Activated CD4-positive, CD25-positive, alpha-beta regulatory T cell treated with anti-CD3 and anti-CD28 coated beads, Interleukin-2, amount 50 U/mL, for 72 hours (primary cell): Measurements from ENCODE around the gene JMJD7.

Experiments
- DNase-seq: peaks from one replicate; pipeline ENCODE4 v3.0.0; 2021

The JMJD7 gene

DNA sequence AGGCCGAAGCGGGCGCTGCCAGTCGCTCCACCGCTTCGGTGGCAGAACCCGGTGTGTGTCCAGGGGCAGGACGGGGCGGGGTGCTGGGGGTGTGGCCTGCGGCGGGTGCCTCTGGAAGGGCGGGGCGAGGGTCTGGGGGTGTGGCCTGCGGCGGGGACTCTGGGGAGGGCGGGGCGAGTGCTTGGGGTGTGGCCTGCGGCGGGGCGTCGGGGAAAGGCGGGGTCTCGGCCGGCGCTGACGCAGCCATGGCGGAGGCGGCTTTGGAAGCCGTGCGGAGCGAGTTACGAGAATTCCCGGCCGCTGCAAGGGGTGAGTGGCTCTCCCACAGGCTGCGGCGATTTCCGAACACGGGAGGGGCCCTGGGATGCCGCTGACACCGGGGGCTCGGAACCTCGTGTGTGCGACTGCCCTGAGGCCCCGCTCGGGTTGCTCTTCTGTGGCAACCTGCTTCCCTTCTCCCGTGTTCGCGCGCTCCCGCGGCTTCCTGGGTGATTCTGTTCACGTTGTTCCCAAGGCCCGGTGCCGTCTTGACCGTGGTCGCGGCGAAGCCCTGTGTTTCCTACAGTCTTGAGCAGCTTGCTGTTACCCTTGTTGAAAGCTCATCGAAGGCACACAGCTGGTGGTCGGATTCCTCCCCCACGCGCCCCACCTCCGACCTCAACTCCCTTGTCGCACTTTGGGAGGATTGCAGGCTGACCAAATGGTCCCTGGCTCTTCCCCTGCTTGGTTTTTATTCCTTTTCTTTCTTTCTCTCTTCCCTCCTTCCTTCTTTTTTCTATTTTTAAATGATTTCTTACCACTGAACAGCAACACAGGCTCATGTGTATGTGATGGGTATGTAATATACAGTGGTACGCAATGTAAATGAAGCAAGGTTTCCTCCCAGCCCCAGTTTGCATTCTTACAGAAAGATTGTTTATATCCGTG lies at the start of gene JMJD7:
JMJD7 (plus strand) TSS at position 213 of the 927 bp plus-strand sequence; CDS start at position 246, 33 bp downstream.
- DNase-seq: peak; percentile 98

DNA sequence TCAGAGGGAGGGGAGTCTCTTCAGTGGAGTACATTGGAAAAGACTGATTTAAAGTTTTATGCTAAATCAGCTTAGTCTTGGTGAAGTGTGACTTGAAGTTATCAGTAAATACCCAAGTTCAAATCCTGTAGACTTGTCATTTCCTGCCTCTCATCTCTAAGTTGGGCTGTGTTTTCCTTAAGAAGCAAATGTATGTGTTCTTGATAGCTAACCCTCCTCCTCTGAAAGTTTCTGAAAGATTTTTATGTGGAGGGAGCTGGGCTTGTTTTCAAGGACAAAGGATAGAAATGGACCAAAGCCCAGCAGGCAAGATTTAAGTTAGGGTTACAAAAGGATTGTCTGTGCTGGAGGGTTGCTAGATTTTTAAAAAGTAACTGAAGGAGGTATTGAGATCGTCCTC lies 49.4 kb upstream of the JMJD7 start:
- DNase-seq: no peak

- no peak for DNase-seq
These were observed 48.2 kb upstream of the JMJD7 start for GRCh38 chr15:41779662-41780157.

GRCh38 chr15:41780266-41780665 lies 47.6 kb upstream of the JMJD7 start:
- no peak for DNase-seq

DNA sequence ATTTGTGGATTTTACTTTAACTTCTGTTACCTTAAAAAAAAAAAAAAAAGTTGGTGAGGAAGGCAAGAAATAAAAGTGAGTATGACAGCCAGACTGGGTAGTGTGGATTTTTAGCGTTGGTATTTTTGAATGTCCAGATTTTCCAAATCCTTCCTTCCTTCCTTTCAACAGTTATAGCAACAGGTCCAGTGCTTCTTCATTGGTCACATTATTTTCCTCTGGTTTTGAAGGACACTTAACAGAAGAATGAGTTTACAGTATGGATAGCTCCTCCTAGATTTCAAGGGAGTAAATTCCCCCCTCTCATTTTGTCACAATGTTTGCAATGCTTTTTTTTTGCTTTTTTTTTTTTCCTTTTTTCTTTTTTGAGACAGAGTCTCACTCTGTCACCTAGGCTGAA lies 47.2 kb upstream of the JMJD7 start:
- DNase-seq: no peak

- DNase-seq: no peak
These were observed 45.3 kb upstream of the JMJD7 start for GRCh38 chr15:41782371-41783282.

DNA sequence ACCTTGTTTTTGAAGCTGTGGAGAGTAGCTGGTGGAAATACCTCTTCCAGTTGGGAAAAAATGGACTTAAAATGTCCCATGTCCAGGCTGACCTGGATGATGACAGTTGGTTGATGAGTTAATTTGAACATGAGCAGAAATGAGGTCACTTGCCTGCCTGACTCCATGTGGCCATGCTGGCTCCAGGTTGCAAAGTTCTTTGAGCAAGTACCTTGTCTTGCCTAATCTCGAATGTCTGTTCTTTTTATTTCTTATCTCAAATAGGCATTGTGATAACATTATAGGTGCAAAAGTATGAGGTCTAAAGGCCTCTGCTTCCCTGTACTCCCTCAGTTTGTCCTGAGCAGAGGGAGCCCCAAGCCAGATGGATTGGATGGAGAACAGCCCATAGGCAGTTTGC lies 44.6 kb upstream of the JMJD7 start:
- no peak for DNase-seq

GRCh38 chr15:41788262-41788661 lies 39.6 kb upstream of the JMJD7 start:
- DNase-seq: no peak

GRCh38 chr15:41789236-41789635 lies 38.7 kb upstream of the JMJD7 start:
- DNase-seq: no peak

- DNase-seq: no peak
These were observed 38.2 kb upstream of the JMJD7 start for GRCh38 chr15:41789662-41790061.

DNA sequence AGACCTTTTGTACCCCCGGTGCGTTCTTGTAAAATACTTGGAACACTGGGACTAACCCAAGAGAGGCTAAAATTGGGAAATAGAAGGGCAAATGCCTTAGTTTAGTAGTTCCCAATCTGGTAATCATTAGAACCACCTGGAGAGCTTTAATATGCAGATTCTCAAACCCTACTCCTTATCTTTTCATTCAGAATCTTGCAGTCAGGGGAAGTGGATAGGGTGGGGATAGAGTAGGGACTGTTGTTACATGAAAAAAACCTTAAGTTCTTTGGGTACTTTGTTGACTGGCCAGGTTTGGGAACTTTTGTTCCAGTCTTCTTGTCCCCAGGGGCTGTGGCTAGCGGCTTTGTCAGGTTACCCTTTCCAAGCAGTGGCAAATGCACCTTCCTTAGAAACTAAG lies 37.7 kb upstream of the JMJD7 start:
- no peak for DNase-seq

GRCh38 chr15:41790756-41791546 lies 36.9 kb upstream of the JMJD7 start:
- DNase-seq: no peak

DNA sequence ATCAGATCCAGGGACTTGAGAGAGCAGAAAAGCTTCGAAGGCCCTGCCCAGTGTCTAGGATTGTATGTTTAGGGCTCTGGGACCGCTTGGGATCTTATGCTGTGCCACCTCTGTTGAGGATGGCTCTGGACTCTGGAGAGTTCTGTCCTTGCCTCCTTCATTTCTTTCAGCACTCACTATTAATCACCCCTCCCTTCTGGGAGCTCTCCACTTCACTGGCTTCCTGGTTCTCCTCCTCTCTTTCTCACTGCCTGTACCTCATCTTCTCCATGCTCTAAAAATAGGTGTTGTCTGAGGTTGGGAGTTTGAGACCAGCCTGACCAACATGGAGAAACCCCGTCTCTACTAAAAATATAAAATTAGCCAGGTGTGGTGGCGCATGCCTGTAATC lies 36.4 kb upstream of the JMJD7 start:
- no peak for DNase-seq

GRCh38 chr15:41792000-41792637 lies 35.8 kb upstream of the JMJD7 start:
- no peak for DNase-seq

GRCh38 chr15:41794081-41794480 lies 33.8 kb upstream of the JMJD7 start:
- DNase-seq: no peak

DNA sequence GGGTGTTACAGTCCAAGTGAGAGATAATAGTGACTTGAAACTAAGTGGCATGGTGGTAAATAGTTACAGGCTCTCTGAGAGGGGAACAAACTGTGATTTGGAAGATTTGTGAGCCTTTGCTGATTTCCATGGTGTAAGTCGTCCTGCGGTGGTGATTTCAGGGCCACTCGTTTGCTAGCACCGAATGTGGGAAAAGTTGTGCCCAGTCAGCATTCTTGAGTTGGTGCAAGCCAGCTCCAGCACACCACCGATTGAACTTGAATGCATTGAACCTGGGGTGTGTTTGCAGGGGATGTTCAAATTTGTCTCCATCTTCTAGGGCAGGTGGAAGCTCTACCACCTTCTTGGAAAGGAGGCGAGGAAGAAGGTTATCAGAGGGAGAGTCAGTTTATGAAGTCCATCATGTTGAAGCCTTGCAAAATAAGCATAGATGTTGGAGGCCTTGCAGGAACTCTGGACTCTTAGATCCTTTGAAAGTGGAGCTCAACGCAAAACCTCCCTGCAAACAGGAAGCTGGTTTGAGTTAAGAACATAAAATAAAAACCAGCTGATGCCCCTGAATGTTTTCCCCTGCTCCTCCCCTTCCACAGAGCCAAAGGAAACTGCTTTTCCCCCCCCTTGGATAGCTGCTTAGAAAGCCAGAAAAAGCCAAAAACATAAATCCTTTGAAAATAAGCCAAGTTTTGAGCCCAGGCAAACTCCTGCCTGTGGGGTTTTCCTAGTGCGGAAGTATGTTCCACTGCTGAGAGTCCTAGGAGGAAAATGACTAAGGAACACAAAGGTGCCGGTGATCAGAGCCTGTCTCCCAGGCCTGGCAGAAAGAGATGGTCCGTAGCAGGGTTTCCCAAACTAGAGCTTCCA lies 31.7 kb upstream of the JMJD7 start:
- DNase-seq: no peak

DNA sequence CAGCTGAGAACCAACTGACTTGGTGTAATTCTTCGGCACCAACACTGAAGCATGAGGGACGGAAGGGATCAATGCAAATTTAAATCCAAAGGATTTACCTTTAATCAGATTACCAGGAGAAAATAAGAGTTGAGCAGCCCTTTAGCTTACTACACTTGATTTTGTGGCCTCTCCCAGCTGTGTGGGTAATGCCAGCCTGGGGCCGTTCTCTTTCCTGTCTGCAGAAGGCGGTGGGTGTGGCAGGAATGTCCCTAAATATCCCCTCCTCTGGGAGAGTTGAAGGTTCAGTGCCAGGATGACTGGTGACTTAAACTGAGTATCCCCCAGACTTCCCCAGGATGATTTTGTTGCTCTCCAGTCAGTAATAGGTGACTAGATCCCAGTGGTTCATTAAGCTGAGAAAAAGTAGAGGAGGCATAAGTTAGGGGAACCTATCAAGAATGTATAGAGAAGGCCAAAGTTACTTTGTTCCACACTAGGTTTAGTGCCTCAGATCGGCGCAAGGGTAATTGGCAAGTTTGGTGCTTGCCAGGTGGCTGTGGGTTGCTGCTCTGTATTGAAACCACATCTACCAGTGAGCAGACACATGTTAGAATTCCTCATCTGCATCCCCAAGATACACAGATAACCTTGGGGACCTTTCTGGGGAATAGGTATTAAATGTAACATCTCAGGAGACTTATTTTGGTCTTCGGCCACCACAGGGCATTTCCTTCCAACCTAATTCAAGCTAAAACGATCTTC lies 30.5 kb upstream of the JMJD7 start:
- no peak for DNase-seq

DNA sequence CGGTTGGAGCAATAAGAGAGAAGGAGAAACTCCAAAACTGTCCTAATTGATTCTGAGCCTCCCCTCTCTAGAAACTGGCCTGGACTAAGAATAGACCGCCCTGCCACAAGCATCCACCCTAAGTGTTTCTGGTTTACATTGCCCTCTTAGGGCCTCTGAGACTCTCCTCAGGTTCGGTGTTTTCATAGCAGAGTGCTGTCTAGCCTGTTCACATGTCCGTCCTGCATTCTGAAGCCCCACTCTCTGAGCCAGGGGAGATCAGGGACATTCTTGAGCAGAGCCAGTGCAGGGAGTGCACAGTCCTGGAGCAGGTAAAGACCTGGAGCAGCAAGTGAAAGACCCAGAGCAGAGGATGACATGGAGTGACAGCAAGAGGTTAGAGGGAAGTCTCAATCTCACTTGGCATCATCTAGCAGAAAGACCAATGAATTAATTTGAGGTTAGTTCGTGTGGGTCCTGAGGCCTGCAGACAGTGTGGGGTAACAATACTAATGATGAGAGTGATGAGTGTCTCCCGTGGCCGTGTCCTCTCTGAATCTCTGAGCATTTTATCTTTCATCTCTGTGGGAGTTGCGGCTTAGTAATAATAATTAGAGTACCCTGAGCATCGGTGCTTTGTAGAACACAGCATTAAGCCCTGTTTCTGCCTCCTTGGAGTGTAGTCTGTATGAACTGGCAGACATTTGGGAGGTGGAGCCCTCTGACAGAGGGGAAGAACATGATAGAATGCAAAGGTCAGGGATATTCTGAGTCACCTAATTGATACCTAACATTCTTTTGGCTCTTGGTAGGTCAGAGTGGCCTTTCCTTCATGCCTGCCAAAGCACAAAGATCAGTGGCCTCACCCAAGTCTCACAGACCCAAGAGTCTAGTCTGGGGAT lies 29.0 kb upstream of the JMJD7 start:
- DNase-seq: no peak

DNA sequence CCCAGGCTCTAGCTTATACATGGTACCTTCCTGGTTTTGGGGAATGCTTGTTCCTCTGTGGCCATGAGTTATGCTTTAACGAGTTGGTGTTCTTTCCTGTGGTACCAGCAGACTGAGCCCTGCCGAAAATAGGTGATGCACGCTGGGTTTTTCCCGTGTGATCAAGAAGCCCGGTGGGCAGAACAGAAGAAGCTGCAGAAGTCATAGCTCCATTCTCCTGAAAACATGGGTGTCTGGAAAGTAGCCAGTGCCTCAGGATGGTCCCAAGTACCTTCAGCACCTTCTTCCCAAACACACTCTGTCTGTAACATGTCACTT lies 28.4 kb upstream of the JMJD7 start:
- DNase-seq: no peak

- DNase-seq: no peak
These were observed 26.7 kb upstream of the JMJD7 start for GRCh38 chr15:41801185-41801584.
